GM19397 (cell line): ENCODE data around the gene MPPED1.

Experiments used
- ATAC-seq: cut with Tn5 transposase; IDR thresholded peaks from one replicate; pipeline ENCODE4 v1.9.1; 2021; ENCODE audit warnings: mild to moderate bottlenecking, moderate library complexity; ENCODE audit not compliant: unreplicated experiment

The MPPED1 gene

GRCh38 chr22:43409800-43410199 lies 2.0 kb upstream of the MPPED1 start:
- ATAC-seq: no peak

GRCh38 chr22:43411040-43411868 lies 560 bp upstream of the MPPED1 start:
- ATAC-seq: no peak

DNA sequence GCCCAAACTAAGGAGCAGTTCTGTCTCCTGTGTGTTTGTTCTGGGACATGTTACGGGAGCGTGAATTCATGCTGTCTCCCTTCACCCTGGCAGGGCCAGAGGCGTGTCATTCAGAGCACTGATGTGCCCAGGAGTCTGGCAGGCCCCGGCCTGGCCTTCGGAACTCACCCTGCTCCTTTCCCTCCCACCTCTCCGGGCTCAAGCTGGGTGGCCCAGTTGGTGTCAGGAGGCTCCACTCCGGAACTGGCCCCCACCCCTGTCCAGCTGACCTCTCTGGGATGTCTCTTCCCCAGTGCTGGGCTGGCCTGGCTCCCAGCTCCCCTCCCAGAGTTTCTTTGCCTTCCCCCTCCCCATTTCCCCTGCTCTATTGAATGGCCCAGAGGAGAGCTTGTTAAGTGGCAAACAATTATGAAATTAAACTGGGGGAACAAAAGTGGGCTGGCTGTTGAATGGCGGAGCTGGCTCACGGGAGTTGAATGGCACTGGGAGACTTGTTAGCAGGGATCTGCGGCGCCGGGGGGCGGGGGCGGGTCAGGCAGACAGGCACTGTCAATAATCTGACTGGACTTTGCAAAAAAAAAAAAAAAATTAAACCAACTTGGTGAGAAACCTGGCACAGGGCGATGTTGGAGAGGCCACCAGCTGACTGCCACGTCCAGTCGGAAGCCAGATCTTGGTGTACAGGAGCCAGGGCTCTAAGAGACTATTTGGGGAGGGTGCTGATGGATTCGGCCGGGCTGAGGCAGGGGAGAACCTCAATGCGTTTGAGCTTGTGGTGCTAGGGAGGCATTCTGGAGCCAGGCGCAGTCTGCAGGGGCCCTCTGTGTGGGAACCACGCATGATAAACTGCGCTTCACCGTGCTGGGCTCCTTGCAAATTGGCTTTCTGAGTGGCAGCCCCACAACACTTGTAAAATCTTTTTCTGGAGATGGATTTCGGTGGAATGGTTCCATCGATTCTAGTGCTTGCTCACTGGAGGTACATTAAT lies 1.3 kb downstream of the MPPED1 start:
- no peak for ATAC-seq

DNA sequence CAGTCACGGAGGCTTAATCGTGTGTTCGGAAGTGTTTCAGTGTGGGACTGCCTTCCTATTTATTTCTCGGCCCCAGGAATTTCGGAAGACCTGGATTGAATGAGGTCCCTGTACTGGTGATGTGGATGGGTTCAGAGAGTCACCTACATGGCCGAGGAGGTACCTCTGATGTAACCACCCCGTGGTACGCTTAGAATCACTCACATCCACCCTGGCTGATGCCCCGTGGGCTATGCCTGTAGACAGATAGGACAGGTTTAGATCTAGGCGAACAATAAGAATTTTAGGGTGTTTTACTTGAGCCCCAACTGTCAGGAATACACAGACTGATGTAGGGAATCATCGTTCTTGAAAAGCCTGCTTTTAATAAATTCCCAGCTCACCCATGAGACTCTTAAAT lies 2.0 kb downstream of the MPPED1 start:
- ATAC-seq: no peak

DNA sequence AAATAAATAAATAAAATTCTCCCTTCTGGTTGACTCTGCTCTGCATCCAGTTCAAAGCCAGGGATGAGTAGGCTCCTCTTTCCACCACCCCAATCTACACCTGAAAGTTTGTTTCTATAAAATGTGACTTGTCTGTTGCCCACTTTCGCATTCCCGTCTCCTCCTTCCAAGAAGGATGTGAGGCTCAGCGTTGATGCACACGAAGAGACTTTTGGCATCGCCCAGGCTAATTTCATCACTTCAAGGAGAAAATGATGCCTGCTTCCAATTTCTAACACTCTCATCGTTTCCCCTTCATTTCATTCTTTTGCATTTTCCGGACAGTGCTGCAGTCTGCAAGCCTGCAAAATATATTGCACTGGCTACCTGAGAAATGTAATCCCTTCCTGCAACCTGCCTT lies 3.9 kb downstream of the MPPED1 start:
- no peak for ATAC-seq

GRCh38 chr22:43417555-43417954 lies 5.7 kb downstream of the MPPED1 start:
- ATAC-seq: no peak

DNA sequence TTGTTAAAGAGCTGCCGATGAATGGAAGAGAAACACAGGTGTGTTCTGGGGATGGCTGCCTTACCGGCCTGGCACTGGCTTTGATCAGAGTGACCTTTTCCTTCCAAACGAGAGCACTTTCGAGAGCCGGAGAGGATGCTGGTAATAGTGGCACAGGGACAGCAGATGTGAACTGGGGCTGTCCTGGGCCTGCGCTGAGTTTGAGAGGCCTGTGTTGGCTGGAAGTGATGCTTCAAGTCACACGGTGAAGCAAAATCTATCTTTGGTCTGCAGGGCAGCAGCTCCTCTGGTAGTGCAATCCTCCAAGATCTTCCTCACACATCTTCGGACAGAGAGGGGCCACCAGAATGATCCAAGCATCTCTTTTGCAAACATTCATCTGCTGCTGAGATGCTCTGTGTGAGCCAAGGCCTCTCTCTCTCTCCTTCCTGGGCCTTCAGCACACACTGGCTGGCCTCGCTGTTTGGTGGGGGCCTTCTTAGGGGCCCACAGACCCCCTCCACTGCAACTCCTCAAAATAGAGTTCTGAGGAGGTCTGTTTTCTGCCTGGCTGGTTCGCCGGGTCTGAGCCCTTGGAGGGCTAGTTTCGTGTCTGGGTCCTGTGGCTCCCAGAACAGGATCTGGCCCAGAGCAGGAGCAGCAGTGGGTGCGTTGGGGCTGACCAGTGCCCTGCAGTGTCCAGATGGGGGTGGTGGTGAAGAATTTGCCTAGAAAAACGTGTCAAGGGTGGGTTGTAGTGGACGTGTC lies 6.4 kb downstream of the MPPED1 start:
- no peak for ATAC-seq

DNA sequence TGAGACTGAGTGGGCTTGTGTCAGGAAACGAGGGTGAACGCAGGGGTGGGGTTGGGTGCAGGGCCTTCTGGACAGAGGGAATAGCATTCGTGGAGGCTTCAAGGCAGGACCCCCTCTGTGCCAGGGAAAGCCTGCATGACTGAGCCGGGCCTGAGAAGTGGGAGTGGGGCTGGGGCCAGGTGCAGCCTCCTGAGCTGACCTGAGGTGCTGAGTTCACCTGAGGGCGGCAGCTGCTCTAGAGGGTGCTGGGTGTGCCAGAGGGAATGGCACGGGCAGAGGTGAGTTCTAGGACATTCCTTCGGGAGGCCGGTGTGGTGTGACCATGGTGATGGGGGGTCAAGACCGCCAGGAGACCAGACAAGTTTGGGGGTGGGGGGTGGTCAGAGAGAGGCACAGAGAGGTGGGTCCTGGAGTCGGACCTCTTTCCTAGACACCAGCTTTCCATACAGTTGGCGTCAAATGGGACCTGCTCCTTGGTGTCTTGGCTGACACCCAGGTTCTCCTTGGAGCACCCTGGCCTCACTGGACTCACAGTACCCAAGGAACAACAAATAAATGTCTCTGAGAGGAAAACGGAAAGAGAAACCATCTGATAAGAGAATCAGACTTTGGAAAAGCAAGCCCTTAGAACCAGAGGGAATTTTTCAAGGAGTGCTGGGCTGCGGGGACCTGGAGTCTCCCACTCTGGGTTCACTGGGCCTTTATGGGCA lies 7.7 kb downstream of the MPPED1 start:
- ATAC-seq: no peak

DNA sequence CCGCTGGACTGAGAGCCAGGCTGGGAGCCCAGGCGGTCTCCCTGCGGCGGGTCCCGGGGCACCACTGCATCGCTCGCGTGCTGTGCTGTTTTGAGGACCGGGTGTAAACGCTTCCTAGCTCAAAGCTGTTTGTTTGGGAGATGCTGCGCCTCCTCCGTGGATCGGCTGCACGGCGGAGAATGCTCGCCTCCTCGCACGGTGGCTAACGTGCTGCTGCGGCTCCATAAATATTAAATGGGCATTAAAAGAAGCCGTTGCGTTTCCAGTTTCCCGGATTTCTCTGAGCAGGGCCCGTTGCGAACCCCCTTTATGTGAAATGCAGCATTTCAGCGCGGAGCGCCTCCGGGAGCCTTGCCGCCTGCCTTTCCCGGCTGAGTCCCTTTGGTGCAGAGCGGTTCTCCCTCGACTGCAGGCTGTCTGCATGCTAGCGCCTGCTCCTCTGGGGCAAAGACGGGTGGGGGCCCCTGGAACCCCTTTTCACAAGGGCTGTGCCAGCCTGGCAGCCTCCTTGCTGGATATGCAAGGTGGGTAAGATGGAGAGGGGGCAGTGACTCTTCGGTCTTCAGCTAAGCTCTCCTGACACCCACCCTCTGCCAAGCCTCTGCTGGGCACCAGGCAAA lies 9.3 kb downstream of the MPPED1 start:
- ATAC-seq: no peak

- no peak for ATAC-seq
Measured at GRCh38 chr22:43421914-43422615, 10.3 kb downstream of the MPPED1 start.

DNA sequence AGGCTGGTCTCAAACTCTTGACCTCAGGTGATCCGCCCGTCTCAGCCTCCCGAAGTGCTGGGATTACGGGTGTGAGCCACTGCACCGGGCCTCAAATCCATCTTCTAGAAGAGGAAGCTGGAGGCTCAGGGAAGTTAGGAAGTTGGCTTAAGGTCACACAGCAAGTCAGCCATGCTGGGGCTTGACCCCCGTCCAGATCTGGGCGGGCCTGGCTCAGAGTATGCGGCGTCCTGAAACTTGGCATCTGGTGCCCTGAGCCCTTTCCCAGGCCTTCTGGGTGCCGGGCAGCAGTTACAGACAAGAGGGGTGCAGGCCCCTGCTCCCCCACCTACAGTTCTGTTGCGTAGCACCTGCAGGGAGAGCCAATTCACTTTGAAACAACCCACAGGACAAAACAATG lies 11.2 kb downstream of the MPPED1 start:
- ATAC-seq: no peak

- no peak for ATAC-seq
Measured at GRCh38 chr22:43424201-43424600, 12.4 kb downstream of the MPPED1 start.

- ATAC-seq: no peak
Measured at GRCh38 chr22:43424666-43425630, 13.1 kb downstream of the MPPED1 start.

- no peak for ATAC-seq
Measured at GRCh38 chr22:43425976-43426785, 14.4 kb downstream of the MPPED1 start.

DNA sequence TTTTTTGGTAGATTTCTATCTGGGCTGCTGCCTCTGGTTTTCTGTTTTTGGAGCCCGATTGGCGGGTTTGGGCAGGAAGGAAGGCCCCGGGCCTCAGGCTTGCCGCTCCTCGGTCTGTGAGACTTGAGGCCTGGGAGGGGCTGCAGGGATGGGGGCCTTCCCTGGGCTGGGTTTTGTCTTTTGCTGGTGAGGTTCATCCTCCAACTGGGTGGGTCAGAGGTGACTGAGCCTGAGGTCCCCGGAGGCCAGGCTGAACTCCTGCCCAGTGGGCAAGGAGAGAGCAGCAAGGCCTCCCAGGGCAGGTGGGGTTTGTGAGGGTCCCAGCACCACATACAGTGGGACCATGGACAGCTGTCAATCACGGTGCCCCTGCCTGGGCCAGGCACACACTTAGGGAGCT lies 15.0 kb downstream of the MPPED1 start:
- no peak for ATAC-seq

DNA sequence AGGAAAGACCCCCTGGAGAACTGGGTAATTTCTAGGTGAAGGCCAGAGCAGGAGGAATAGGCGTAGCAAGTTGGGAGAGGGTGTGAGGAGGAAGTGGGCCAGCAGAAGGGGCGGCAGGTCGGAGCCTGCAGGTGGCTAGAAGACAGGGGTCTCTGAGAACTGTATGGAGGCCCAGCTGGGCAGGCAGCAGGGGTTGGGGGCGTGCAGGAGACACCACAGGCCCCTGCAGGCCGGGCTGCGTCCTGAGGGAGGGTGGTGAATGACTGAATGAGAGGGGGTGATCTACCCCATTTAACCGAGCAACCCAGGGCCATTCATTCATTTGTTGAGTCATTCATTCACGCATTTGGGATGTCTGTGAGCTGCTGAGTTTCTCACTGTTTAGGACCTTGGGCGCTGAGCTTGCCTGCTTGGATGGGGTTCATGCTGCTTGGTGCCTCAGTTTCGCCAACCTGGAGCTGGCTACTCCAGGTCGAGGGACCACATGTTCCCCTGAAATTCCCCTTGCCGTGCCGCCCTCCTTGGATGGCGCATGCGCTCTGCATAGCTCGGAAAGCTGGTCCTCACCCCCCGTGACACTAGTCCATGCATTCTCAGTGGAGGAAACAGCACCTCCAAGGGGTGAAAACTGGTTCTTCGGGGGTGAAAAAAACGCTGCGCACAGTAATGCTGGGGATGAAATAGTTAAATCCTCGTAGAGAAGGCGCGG lies 15.6 kb downstream of the MPPED1 start:
- no peak for ATAC-seq

DNA sequence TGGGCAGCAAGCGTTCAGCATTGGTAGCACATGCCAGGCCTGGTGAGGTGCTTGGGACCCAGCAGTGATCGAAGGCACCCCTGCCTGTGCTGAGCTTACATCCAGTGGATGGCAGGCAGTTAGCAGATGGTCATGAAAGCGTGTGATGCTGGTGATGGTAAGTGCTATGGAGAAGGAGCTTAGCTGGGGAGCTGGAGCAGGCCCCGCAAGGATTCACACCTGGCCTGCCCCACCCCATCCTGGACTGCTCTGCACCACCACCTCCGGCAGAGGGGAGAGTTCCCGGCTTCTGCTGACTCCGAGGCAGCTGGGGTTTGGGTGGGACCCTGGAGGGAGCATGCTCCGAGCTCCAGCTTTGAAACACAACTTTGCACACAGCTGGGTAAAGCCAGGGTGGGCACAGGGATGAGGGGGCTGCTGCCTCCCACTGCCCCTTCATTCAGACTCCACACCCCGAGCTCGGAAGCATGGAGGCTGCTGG lies 16.2 kb downstream of the MPPED1 start:
- no peak for ATAC-seq
